GM19193 (cell line): ENCODE data around the gene GOPC.
A peak's percentile ranks its signal among the peaks of the same experiment; 100 is the strongest.

Experiments used
- POLR2A ChIP-seq: IDR thresholded peaks from 4 replicates; pipeline ENCODE4 v1.6.1; 2011; ENCODE audit not compliant: insufficient read depth, insufficient read length; ENCODE audit errors: extremely low read depth

GOPC gene

DNA sequence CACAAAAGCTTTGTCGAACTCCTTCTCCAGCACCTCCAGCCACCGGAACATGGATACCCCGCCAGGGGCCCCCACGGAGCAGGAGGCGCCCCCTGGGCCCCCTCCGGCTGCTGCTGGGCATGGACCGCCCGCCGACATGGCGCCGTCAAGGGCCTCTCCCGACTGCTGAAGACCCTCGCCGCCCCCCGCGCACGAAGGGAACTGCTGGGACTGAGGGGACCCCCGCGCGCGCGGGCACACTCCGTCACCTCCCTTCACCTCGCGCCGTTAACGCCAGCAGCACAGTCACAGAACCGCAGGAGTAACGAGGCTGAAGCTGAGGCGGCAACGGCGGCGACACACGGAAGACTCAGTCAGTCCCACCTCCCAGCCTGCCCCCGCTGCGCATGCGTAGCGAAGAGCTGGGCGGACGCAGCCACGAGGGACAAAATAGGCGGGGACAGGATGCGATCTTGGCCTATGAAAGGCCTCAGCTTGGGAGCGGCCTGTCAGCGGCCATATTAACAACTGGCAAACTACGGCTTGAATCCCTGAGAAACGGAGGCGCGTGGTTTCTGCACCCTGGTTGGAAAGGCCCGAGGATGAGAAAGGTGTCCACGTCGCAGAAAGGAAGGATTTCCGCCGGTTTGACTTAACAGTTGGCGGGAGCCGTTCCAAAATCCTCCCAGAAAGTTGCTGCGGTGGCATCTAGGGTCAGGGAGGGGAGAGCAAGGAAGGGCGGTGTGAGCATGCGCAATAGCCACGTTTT, at the start of gene GOPC:
TSS of gene GOPC (minus strand) at position 361 of the 748 bp plus-strand sequence. CDS start at position 138, 223 bp downstream.
- peak; percentile 90 for TF ChIP-seq POLR2A

DNA sequence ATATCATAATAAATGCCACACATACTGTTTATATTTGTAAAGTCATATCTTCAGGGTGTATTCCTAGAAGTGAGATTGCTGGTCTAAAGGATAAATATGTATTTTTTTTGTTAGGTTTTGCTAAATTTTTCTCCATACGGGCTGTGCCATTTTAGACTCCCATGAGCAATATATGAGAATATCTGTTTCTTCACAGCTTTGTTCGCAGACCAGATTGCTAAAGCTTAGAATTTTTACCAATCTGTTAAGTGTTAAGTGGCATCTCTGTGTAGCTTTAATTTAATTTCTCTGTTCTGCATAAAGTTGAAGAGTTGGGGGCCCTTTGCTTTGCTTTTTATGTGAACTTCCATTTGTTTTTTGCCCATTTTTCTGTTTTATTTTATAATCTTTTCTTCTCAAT, 40.7 kb upstream of the GOPC start:
- TF ChIP-seq POLR2A, result no peak

DNA sequence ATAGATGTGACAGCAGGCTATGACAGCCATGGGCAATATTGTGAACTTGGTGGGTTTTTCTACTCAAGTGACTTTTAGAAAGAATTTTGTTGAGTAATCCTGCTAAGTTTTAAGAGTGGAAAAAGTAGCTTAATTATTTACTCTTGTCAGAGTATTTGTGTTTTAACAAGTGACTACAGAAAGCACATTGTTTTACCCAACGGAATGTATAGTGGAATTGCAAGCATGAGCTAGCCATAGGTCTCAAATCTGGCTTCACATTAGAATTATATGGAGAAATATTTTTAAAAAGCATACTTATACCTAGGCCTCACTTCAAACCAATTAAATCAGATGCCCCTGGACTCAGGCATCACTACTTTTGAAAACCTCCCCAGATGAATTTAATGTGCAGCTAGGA, 35.5 kb upstream of the GOPC start:
- no peak for TF ChIP-seq POLR2A

DNA sequence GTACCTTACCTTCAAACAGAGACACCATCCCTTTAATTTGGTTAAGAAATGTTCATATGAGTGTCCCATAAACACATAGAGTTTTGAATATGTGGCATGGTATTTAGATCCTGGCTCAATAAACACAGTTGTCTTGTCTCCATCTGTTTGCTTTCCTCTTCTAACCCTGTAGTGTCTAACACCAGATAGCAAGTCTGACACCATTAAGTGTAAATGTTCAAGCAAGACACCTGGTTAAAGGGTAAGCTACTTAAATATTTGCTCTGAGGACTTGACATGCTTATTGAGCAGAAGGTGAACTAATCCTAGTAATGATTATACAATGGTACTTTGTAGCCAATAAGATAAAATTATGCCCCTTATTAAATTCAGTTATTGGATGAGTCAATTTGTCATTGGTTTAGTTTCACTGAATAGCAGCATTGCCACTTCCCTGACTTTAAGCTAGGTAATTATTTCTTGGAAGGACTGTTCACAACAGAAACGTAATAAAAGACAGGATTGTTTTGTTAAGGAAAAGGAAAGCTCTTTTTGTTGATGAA, 26.9 kb upstream of the GOPC start:
- TF ChIP-seq POLR2A, result no peak

DNA sequence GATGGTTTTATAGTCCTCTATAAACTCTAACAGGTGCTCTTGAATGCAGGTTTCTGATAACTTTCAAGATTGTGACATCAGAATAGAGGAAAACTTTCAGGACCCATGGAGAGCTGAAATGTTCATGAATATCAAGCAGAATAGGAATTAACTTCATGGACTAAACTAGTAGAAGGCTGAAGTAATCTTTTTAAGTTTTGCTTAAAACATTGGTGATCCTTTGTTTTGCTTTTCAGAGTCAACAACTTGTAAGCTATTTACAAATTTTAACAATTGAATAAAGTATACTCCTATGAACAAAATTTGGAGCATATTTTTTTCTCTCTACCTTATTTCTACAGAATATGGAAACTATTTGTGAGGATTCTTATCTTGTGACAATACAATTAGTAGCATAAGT, 25.2 kb upstream of the GOPC start:
- no peak for TF ChIP-seq POLR2A

DNA sequence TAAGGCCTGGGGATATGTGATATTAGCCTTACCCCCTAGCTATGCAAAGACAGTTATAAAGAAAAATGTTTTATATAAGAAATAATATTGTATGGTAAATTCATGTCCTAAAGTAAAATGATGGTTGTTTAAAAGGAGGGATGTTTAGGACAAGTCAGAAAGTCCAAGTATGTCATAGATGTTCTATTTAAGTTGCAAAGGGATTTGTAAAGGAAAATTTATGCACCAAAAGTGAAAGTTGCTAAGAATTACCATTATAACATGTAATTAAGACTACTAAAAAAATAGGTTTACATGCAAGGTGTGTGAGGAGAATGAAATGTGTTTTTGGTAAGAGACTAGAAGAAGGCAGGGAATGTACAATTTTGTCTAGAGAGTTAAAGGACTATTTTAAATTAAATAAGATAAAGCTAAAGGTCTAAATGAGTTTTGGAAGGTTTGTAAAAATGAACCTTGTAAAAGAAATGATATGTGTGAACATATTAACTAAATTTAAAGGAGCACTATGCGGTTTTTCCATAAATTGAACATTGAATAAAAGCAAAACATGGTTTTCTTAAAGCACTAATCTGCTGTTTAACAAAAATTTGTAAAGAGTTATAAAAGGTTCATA, 22.7 kb upstream of the GOPC start:
- TF ChIP-seq POLR2A, result no peak

DNA sequence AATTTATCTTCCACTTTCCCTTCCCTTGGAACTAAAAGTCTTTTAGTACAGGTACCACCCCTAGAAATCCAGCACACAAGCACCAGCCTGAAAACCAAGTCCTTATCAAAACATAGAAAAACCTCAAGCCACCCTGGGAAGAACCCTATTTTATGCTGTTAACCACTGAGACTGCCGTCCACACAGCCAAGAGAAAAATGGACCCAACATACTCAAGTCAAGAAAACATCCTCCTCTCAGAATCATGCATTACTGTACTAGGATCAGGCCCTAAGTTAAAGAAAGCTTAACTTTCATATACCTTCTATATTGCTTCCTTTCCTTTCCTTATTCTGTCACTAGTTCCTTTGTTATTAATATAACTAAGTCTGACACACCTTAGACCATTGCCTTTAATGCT, 16.9 kb upstream of the GOPC start:
- no peak for TF ChIP-seq POLR2A

DNA sequence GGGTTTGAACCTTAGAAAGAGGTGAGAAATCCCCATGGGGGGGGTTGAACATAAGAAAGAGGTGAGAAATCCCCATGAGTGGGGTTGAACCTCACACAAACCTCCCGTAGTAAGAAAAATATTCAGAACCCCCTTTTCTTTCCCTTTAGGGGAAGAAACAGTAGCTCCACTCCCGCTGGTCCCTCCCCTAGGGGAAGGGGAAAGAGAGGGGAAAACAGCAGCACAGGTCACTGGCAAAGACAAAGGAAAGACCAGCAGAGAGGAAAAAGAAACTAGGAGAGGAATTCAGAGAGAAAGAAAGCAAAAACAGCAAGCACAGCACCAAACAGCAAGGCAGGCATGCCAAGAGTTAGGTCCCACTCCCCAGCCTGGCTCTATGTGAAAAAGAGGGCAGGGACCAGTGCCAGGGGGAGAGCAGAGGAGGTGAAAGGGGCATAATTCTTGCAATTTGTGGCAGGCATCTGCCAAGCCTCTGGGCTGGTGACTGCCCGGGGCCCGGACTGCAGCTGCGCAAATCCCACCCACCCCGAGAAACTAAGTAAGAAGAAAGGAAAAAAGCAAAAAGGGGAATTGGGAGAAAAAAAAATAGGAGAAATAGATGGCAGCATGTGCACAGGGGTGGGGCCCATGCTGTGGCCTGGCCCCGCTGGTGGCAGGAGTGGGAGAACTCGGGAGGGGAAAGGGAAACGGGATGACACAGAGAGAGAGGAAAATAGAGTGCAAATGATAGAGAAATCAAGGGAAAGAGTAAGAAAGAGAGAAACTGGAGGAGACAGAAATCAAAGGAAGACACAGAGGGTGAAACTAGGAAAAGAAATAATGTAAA, 15.1 kb upstream of the GOPC start:
- TF ChIP-seq POLR2A, result no peak

DNA sequence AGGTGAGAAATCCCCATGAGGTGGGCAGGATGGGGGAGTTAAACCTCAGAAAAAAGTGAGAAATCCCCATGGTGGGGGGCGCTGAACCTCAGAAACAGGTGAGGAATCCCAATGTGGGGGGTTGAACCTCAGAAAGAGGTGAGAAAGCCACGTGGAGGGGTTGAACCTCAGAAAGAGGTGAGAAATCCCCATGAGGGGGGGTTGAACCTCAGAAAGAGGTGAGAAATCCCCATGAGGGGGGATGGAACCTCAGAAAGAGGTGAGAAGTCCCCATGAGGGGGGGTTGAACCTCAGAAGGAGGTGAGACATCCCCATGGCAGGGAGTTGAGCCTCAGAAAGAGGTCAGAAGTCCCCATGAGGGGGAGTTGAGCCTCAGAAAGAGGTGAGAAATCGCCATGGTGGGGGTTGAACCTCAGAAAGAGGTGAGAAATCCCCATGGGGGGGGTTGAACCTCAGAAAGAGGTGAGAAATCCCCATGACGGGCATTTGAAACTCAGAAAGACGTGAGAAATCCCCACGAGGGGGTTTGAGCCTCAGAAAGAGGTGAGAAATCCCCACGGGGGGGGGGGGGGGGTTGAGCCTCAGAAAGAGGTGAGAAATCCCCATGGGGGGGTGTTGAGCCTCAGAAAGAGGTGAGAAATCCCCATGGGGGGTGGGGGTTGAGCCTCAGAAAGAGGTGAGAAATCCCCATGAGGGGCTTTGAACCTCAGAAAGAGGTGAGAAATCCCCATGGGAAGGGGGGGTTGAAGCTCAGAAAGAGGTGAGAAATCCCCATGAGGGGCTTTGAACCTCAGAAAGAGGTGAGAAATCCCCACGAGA, 14.3 kb upstream of the GOPC start:
- TF ChIP-seq POLR2A, result no peak

DNA sequence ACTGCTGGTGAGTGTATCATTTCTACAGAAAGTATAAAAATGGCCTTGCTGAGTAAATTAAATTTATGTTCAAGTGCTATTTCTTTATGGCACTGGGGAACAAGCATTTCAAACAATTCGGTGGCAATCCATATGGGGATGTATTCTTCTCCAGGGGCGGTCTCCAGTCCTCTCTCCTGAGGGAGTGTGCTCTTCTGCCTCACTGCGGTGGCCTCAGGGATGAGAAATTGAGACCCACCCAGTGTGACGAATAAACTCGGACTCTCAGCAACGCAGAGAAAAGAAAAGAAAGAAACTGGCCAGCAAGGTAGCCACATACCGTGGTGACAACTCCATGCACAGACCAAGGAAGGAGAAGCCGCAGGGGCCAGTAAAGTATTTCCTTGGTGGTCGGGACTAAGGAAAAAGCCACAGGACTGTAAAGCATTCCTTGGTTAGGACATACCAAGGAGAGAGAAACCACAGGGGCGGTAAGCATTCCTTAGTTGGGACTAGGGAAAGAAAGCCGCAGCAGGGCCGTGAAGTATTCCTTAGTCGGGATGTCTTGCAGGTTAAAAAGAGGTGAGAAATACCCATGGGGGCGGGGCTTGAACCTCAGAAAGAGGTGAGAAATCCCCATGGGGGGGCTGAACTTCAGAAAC, 13.6 kb upstream of the GOPC start:
- no peak for TF ChIP-seq POLR2A

DNA sequence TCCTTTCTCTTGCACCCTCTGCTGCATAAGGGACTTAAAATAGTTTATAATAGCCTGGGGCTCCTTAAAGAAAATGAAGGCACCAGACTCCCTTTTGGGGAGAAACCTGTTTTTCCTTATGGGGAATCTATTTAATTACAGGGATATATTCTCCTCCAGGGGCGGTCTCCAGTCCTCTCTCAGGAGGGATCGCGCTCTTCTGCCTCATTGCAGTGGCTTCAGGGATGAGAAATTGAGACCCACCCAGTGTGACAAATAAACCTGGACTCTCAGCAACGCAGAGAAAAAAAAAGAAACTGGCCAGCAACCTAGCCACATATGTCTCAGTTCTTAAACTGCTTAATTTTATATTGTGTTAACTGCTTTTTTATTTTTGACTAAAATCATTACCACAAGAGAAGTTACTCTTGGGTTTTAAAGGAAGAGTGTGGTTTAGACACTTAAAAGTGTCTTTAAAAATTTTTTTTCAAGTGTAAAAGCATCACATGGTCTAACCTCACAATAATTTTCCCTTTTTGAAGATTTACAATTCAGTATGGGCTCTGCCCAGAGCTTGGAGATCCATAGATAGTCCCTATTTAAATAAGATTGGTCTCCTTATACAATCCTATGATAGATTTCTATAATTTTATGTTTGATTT, 11.7 kb upstream of the GOPC start:
- TF ChIP-seq POLR2A, result no peak

DNA sequence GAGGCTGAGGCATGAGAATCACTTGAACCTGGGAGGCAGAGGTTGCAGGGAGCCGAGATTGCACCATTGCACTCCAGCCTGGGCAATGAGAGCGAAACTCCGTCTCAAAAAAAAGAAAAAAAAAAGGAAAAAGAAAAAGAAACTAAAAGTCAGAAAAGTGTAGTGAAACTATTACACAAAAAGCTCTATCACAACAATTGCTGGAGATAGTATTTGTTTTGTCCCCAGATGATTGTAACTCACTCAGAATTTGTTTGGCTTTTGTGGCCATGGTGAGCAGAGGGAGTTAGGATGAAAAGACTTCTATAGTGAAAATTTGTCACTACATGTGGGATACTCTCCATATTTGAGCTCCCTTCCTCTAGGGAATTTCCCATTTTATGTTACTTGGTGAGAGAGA, 5.2 kb upstream of the GOPC start:
- TF ChIP-seq POLR2A, result no peak

DNA sequence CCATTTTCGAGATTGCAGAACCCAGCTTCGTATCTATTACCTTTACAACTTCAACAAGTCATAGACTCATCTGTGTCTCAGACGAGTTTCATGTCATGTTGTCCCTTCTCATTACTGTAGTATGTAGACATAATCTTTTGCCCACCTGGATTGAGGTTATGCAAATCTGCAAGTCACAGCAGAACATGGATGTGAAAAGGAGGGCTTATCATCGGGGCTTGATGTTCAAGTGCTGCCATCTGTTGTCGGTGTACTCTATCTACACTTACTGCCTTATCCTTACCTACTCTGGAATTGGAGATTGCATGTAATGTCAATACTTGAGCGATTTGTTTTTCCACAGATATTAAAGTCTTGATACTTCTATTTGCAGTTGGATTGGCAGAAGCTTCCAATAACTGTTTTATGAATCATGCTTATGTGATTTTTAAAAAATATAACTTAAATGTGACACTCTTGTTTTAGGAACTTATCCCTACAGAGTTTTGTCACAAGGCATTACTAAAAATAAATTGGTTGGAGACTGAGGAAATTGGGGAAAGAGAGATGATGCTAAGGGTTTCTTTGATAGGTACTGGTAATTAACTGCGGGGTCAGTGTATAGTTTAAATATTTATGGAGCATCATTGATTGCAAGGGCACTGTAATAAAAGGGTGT, 3.0 kb upstream of the GOPC start:
- no peak for TF ChIP-seq POLR2A
